ENCODE measurements around the gene MAN2B2. TPM values are rescaled to one million over a fixed set of nuclear protein-coding genes. Genes with fewer than 3 reads are reported as not detected.

MAN2B2 gene
- total and polyA plus RNA-seq, 2 of the 4 experiments (the other 2 are of a cell fraction), result 13.4 to 34.1 TPM

DNA sequence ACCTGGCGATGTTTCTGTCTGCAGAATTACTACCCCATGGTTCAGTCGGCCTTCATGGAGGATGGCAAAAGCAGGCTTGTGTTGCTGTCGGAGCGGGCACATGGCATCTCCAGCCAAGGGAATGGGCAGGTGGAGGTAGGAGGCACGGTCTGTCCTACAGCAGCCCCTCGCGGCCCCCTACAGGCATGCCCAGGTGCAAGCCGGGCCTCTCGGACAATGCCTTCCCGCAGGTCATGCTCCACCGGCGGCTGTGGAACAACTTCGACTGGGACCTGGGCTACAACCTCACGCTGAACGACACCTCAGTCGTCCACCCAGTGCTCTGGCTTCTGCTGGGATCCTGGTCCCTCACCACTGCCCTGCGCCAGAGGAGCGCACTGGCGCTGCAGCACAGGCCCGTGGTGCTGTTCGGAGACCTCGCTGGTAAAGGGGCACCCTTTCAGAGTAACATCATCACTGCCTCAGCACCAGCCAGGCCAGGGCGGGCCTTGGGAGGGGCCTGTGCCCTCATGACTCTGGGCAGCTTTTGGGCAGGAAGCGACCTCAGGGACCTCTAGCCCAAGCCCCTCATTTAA, 36.0 kb downstream of the MAN2B2 start:
- ATAC-seq (ENCODE audit: low read depth) (no peak), DNase-seq (no peak)
- Histone ChIP-seq H3K14ac (replicated peaks; ENCODE audit: low read depth, low read length) (no peak overlapping the region), H3K4ac (ENCODE audit: low read depth, low read length) (no peak overlapping the region), H3K9ac (ENCODE audit: low read depth, low read length) (no peak overlapping the region), H2AFZ (replicated peaks; ENCODE audit: low read length, poor library complexity) (no peak overlapping the region), H4K5ac (ENCODE audit: low read depth, low read length) (no peak overlapping the region), H3K9me1 (ENCODE audit: insufficient read depth, low read length) (no peaks in the 10 kb centered on the region; the same call in 1 of the 2 replicates), H3K36me3 (ENCODE audit: control insufficient read depth, insufficient read depth, low read length) (peaks cover 48% of the 10 kb centered on the region), H2AK9ac (replicated peaks; ENCODE audit: low read depth, low read length, poor library complexity) (no peak overlapping the region), H3K79me1 (ENCODE audit: low read depth in 1 of 2, low read length in 2 of 2) (no peaks in the 10 kb centered on the region), H3K9me3 (ENCODE audit: control insufficient read depth, insufficient read depth, low read length) (no peaks in the 10 kb centered on the region), H4K91ac (ENCODE audit: insufficient read depth, low read depth, low read length) (no peak overlapping the region), H3K4me1 (ENCODE audit: control insufficient read depth, insufficient read depth, low read length) (no peaks in the 10 kb centered on the region), H2BK15ac (ENCODE audit: low read depth, low read length) (no peak overlapping the region), H4K20me1 (ENCODE audit: insufficient read depth, low read length) (no peaks in the 10 kb centered on the region), H2BK20ac (ENCODE audit: low read depth, low read length) (no peak overlapping the region), H3K56ac (ENCODE audit: extremely low read depth, insufficient read depth, low read length) (no peak overlapping the region), H2BK120ac (ENCODE audit: low read depth, low read length) (no peak overlapping the region), H4K8ac (ENCODE audit: low read depth in 2 of 2, low read length in 2 of 2) (no peak overlapping the region), H3K27me3 (ENCODE audit: control insufficient read depth, insufficient read depth, low read length) (no peaks in the 10 kb centered on the region), H3K4me3 (ENCODE audit: insufficient read depth, low read depth, low read length) (no peak overlapping the region), H3K27ac (ENCODE audit: insufficient read depth, low read length) (no peak overlapping the region), H2BK5ac (ENCODE audit: low read depth, low read length, poor library complexity, severe bottlenecking) (no peak overlapping the region), H3K23ac (ENCODE audit: low read depth, low read length) (no peak overlapping the region), H2AK5ac (ENCODE audit: low read depth, low read length) (no peak overlapping the region), H3K18ac (ENCODE audit: low read depth, low read length) (no peak overlapping the region), H3K4me2 (ENCODE audit: low read depth, low read length) (no peak overlapping the region)
- no peak for TF ChIP-seq CEBPB (IDR thresholded peaks at IDR 0.05; ENCODE audit: low read depth, low read length)
- TF ChIP-seq RCOR1 (IDR thresholded peaks at IDR 0.05; ENCODE audit: insufficient replicate concordance, low read length), result no peak
- no peak for TF ChIP-seq MXI1 (IDR thresholded peaks at IDR 0.05; ENCODE audit: borderline replicate concordance, low read depth, low read length)
- no peak for TF ChIP-seq NFE2L2 (IDR thresholded peaks at IDR 0.05; ENCODE audit: low read depth, low read length)
- TF ChIP-seq MAFK (IDR thresholded peaks at IDR 0.05; ENCODE audit: low read depth, low read length), result no peak
- no peak for TF ChIP-seq RAD21 (IDR thresholded peaks at IDR 0.05; ENCODE audit: low read length)
- TF ChIP-seq, protein P1, sequence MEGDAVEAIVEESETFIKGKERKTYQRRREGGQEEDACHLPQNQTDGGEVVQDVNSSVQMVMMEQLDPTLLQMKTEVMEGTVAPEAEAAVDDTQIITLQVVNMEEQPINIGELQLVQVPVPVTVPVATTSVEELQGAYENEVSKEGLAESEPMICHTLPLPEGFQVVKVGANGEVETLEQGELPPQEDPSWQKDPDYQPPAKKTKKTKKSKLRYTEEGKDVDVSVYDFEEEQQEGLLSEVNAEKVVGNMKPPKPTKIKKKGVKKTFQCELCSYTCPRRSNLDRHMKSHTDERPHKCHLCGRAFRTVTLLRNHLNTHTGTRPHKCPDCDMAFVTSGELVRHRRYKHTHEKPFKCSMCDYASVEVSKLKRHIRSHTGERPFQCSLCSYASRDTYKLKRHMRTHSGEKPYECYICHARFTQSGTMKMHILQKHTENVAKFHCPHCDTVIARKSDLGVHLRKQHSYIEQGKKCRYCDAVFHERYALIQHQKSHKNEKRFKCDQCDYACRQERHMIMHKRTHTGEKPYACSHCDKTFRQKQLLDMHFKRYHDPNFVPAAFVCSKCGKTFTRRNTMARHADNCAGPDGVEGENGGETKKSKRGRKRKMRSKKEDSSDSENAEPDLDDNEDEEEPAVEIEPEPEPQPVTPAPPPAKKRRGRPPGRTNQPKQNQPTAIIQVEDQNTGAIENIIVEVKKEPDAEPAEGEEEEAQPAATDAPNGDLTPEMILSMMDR (conservative IDR thresholded peaks at IDR 0.05; ENCODE audit: low read depth, low read length), result no peak
- TF ChIP-seq, protein P2, sequence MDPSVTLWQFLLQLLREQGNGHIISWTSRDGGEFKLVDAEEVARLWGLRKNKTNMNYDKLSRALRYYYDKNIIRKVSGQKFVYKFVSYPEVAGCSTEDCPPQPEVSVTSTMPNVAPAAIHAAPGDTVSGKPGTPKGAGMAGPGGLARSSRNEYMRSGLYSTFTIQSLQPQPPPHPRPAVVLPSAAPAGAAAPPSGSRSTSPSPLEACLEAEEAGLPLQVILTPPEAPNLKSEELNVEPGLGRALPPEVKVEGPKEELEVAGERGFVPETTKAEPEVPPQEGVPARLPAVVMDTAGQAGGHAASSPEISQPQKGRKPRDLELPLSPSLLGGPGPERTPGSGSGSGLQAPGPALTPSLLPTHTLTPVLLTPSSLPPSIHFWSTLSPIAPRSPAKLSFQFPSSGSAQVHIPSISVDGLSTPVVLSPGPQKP (IDR thresholded peaks at IDR 0.05; ENCODE audit: borderline replicate concordance, low read depth, low read length), result no peak
- no peak for TF ChIP-seq SMC3 (IDR thresholded peaks at IDR 0.05; ENCODE audit: low read depth, low read length)
- TF ChIP-seq CHD1 (IDR thresholded peaks at IDR 0.05; ENCODE audit: low read depth, low read length), result no peak
- no peak for TF ChIP-seq FOS (IDR thresholded peaks at IDR 0.05; ENCODE audit: low read depth, low read length)
- no peak for TF ChIP-seq POLR2A (IDR thresholded peaks at IDR 0.05; ENCODE audit: low read depth, low read length)
- no peak for TF ChIP-seq BHLHE40 (IDR thresholded peaks at IDR 0.05; ENCODE audit: low read depth, low read length)
- BruUV-seq (replicated peaks), result no TSS peak
- dilution Hi-C loops (cut with HindIII; ENCODE audit: low sequenced_read_pairs, unreplicated experiment), result no loop called here
- CTCF ChIA-PET, result no interaction called here
- WGBS, 2 experiments (ENCODE audit: extremely low coverage in 2 of 2, insufficient read length in 1 of 2), result 96% methylated on average over 13 of the region's 24 CpGs; no CpG with 5 or more reads in 1 of the 2 experiments
- intact Hi-C loops (cut with micrococcal nuclease), result no loop called here
- in situ Hi-C loops (cut with MboI; ENCODE audit: low sequenced_read_pairs), result no loop called here
- POLR2A ChIA-PET (ENCODE audit: unreplicated experiment), result no interaction called here

Data from IMR-90 (cell line).